GM23338 (cell line): Measurements from ENCODE around the gene PHLDB2. TPM values are rescaled to one million over a fixed set of nuclear protein-coding genes. Genes with fewer than 3 reads are reported as not detected.
A peak's percentile ranks its signal among the peaks of the same experiment; 100 is the strongest.

Source experiments
- ATAC-seq: fragments of 200-7000 bp; cut with Tn5 transposase; 3 replicates; pipeline ENCODE4 v1.9.1; 2020
- DNase-seq: peaks from one replicate; pipeline ENCODE4 v3.0.0-alpha.2; 2015; ENCODE audit warnings: low spot score
- H2AFZ ChIP-seq: fragments of 200-600 bp; sonication (generic); 2 replicates; pipeline ENCODE4 v1.8.0; 2016; ENCODE audit warnings: antibody characterized with exemption, mild to moderate bottlenecking, moderate library complexity
- H3F3A ChIP-seq: fragments of 200-600 bp; sonication (generic); replicated peaks from 2 replicates; pipeline ENCODE4 v1.8.0; 2017; ENCODE audit warnings: antibody characterized with exemption, mixed run types, low read depth
- H3K27ac ChIP-seq: fragments of 200-600 bp; sonication (generic); 2 replicates; pipeline ENCODE4 v1.6.1; 2016; ENCODE audit warnings: low read depth
- H3K27me3 ChIP-seq: fragments of 200-600 bp; sonication (generic); 2 replicates; pipeline ENCODE4 v1.8.0; 2016; ENCODE audit warnings: mild to moderate bottlenecking, mixed run types, moderate library complexity; ENCODE audit not compliant: insufficient read depth
- H3K36me3 ChIP-seq: fragments of 200-600 bp; sonication (generic); 2 replicates; pipeline ENCODE4 v1.8.0; 2016; ENCODE audit warnings: mild to moderate bottlenecking; ENCODE audit not compliant: insufficient read depth
- H3K4me1 ChIP-seq: fragments of 200-600 bp; sonication (generic); 2 replicates; pipeline ENCODE4 v1.8.0; 2016; ENCODE audit warnings: mild to moderate bottlenecking, moderate library complexity; ENCODE audit not compliant: insufficient read depth
- H3K4me2 ChIP-seq: fragments of 200-600 bp; sonication (generic); 2 replicates; pipeline ENCODE4 v1.7.1; 2017; ENCODE audit warnings: mixed run types
- H3K4me3 ChIP-seq: fragments of 200-600 bp; sonication (generic); 2 replicates; pipeline ENCODE4 v1.6.1; 2016; ENCODE audit warnings: mixed run types
- H3K79me2 ChIP-seq: fragments of 200-600 bp; sonication (generic); replicated peaks from 2 replicates; pipeline ENCODE4 v1.8.0; 2017; ENCODE audit warnings: mild to moderate bottlenecking; ENCODE audit not compliant: insufficient read depth
- H3K9me2 ChIP-seq: fragments of 200-600 bp; sonication (generic); 2 replicates; pipeline ENCODE4 v1.8.0; 2017; ENCODE audit not compliant: insufficient read depth
- H4K20me1 ChIP-seq: fragments of 200-600 bp; sonication (generic); replicated peaks from 2 replicates; pipeline ENCODE4 v1.8.0; 2017; ENCODE audit warnings: mild to moderate bottlenecking; ENCODE audit not compliant: insufficient read depth
- H3K27ac Mint-ChIP-seq: 2 replicates; pipeline ENCODE4 v1.8.0; 2020; ENCODE audit warnings: inconsistent platforms, mild to moderate bottlenecking, moderate library complexity, mixed read lengths
- H3K27me3 Mint-ChIP-seq: 3 replicates; pipeline ENCODE4 v1.8.0; 2022; ENCODE audit warnings: low read depth, mild to moderate bottlenecking, moderate library complexity, mixed read lengths, inconsistent platforms; ENCODE audit not compliant: insufficient read depth, poor library complexity
- H3K36me3 Mint-ChIP-seq: 3 replicates; pipeline ENCODE4 v1.8.0; 2021; ENCODE audit warnings: low read depth, mild to moderate bottlenecking, inconsistent platforms, moderate library complexity, mixed read lengths
- H3K4me1 Mint-ChIP-seq: 3 replicates; pipeline ENCODE4 v1.8.0; 2020; ENCODE audit warnings: mild to moderate bottlenecking, inconsistent platforms, mixed read lengths
- H3K4me3 Mint-ChIP-seq: 3 replicates; pipeline ENCODE4 v1.8.0; 2021; ENCODE audit warnings: moderate library complexity, mild to moderate bottlenecking, inconsistent platforms, mixed read lengths
- H3K9me3 Mint-ChIP-seq: 3 replicates; pipeline ENCODE4 v1.8.0; 2020; ENCODE audit warnings: moderate library complexity, mild to moderate bottlenecking, inconsistent platforms, mixed read lengths
- EZH2 ChIP-seq: fragments of 200-600 bp; sonication (generic); IDR thresholded peaks from one replicate; pipeline ENCODE4 v1.8.0; 2017; ENCODE audit warnings: antibody characterized with exemption, mild to moderate bottlenecking, low read depth; ENCODE audit not compliant: unreplicated experiment
- EZH2phosphoT487 ChIP-seq: fragments of 200-600 bp; sonication (generic); IDR thresholded peaks from one replicate; pipeline ENCODE4 v1.8.1; 2018; ENCODE audit warnings: antibody characterized with exemption; ENCODE audit not compliant: unreplicated experiment
- JUNB ChIP-seq: IDR thresholded peaks from one replicate; pipeline ENCODE4 v1.6.1; 2016; ENCODE audit warnings: antibody characterized with exemption; ENCODE audit not compliant: unreplicated experiment
- NANOG ChIP-seq: IDR thresholded peaks from 2 replicates; pipeline ENCODE4 v1.6.1; 2016; ENCODE audit warnings: antibody characterized with exemption, borderline replicate concordance
- POLR2AphosphoS5 ChIP-seq: IDR thresholded peaks from 2 replicates; pipeline ENCODE4 v1.6.1; 2016; ENCODE audit warnings: antibody characterized with exemption, low read depth
- STAT1 ChIP-seq: IDR thresholded peaks from one replicate; pipeline ENCODE4 v1.6.1; 2016; ENCODE audit warnings: antibody characterized with exemption; ENCODE audit not compliant: unreplicated experiment
- polyA plus RNA-seq: library from polyadenylated mRNA; unstranded; fragments of >200 nt; fragmentation: Nextera tagmentation; extraction: Ambion mirVana; gene quantifications from 2 replicates; pipeline ENCODE4 v1.2.1, GENCODE V29; 2016
- total RNA-seq: library from RNA; depleted of rRNA; stranded (reverse); fragments of >200 nt; shearing (Covaris generic); gene quantifications from 2 replicates; pipeline ENCODE4 v1.2.3, GENCODE V29; 2014
- TF ChIP-seq, protein P1 (sequence below), 2 experiments: fragments of 200-600 bp in 1 of 2; sonication (generic) in 1 of 2; conservative IDR thresholded peaks; 2 replicates each; pipeline versions ENCODE4 v1.5.1 to v1.6.1; 2016 to 2017; ENCODE audit warnings: antibody characterized with exemption in 2 of 2, low read depth in 2 of 2, mild to moderate bottlenecking in 2 of 2, moderate library complexity in 1 of 2

The PHLDB2 gene
- total and polyA plus RNA-seq, 2 experiments from 2014 or later = 19.5 to 33.7 TPM

DNA sequence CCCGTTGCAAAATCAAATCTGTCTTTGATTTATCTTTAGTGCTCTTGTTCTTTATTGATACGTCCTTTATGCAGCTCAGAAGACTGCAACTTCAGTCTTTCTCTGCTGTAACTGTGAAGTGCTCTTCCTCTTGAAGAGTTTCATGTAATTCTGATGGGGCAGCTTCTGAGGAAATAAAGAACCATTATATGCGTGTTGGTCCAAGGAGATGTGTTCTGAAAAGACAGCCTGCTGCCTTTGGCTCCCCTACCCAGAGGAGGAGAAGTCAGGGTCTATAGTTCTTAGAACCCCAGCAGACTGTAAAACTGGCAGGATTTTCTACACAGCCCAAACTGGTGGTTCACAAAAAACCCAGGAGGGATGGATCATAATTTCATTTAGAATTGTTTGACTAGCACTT lies 97.4 kb downstream of the PHLDB2 start:
- no peak overlapping the region for H3K4me3 Mint-ChIP-seq
- H3F3A ChIP-seq = no peaks in the 10 kb centered on the region
- H3K4me1 ChIP-seq = peaks cover 37% of the 10 kb centered on the region
- TF ChIP-seq EZH2phosphoT487 = no peak
- H3K36me3 Mint-ChIP-seq = peaks cover 2% of the 10 kb centered on the region; the same call in 2 of the 3 replicates
- peak overlapping the region; percentile 28 for H3K4me2 ChIP-seq
- peaks cover 6% of the 10 kb centered on the region for H3K27me3 Mint-ChIP-seq
- DNase-seq (no peak), ATAC-seq (no peak)
- H3K9me3 Mint-ChIP-seq = no peaks in the 10 kb centered on the region
- H3K27me3 ChIP-seq = peaks cover 15% of the 10 kb centered on the region; the same call in 1 of the 2 replicates
- H3K9me2 ChIP-seq = no peaks in the 10 kb centered on the region; the same call in 1 of the 2 replicates
- no peak overlapping the region for H3K4me3 ChIP-seq
- no peak overlapping the region for H2AFZ ChIP-seq
- no peaks in the 10 kb centered on the region for H3K36me3 ChIP-seq
- H4K20me1 ChIP-seq = no peaks in the 10 kb centered on the region
- no peaks in the 10 kb centered on the region for H3K79me2 ChIP-seq
- H3K4me1 Mint-ChIP-seq = peaks cover 50% of the 10 kb centered on the region
- H3K27ac ChIP-seq = no peak overlapping the region
- no peak overlapping the region for H3K27ac Mint-ChIP-seq

DNA sequence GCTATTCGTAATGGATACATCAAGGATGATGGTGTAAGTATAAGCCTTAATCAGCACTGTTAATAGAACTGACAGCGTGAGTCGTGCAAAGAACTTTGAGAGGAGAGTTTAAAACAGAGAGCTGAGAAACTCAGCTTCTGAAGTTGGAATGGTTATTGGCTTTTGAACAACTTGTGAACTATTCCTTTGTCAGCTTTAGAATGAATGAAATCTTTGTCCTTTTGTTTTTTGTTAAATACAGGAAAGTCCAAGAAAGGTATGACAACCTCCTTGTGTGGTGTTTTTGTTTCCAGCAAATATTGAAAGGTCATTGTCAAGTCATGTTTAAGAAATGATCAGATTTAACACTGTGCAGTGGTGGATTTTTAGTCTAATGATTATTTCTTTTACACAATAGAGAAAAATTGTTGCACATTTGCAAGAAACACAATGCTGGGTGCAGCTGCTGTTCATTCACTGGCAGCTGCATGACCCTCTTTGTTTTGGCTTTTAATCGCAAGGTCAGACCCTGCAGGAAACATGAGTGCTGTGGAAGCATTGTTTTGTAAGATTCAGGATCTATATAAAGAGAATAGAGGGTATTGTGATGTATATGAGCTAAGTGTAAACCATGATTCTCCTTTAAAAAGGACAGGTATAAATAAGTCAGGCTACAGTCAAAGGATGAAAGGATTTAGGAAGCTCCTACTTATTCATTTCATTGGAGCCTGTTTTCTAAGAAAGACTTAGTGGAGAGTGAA lies 98.1 kb downstream of the PHLDB2 start:
- no peaks in the 10 kb centered on the region for H3K79me2 ChIP-seq
- no peaks in the 10 kb centered on the region for H3F3A ChIP-seq
- H2AFZ ChIP-seq = no peak overlapping the region
- DNase-seq = peak; percentile 65
- H3K4me1 ChIP-seq = peaks cover 37% of the 10 kb centered on the region
- no peaks in the 10 kb centered on the region for H3K36me3 ChIP-seq
- peak overlapping the region; percentile 28 for H3K4me2 ChIP-seq
- peaks cover 2% of the 10 kb centered on the region; the same call in 2 of the 3 replicates for H3K36me3 Mint-ChIP-seq
- H3K27ac ChIP-seq = no peak overlapping the region
- TF ChIP-seq POLR2AphosphoS5 = 0 out of 2 replicates have a peak, but pooled peaks have one; percentile 10
- TF ChIP-seq JUNB = no peak
- TF ChIP-seq, protein P1, sequence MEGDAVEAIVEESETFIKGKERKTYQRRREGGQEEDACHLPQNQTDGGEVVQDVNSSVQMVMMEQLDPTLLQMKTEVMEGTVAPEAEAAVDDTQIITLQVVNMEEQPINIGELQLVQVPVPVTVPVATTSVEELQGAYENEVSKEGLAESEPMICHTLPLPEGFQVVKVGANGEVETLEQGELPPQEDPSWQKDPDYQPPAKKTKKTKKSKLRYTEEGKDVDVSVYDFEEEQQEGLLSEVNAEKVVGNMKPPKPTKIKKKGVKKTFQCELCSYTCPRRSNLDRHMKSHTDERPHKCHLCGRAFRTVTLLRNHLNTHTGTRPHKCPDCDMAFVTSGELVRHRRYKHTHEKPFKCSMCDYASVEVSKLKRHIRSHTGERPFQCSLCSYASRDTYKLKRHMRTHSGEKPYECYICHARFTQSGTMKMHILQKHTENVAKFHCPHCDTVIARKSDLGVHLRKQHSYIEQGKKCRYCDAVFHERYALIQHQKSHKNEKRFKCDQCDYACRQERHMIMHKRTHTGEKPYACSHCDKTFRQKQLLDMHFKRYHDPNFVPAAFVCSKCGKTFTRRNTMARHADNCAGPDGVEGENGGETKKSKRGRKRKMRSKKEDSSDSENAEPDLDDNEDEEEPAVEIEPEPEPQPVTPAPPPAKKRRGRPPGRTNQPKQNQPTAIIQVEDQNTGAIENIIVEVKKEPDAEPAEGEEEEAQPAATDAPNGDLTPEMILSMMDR (conservative IDR thresholded peaks at IDR 0.05; ENCODE audit: low read depth in 2 of 2) = no peak
- no peak for TF ChIP-seq STAT1
- TF ChIP-seq EZH2 = no peak
- peak; percentile 93 for TF ChIP-seq NANOG
- peaks cover 54% of the 10 kb centered on the region for H3K4me1 Mint-ChIP-seq
- peaks cover 15% of the 10 kb centered on the region; the same call in 1 of the 2 replicates for H3K27me3 ChIP-seq
- peaks cover 6% of the 10 kb centered on the region for H3K27me3 Mint-ChIP-seq
- H3K9me3 Mint-ChIP-seq = no peaks in the 10 kb centered on the region
- no peaks in the 10 kb centered on the region for H4K20me1 ChIP-seq
- H3K27ac Mint-ChIP-seq = no peak overlapping the region
- peak overlapping the region; percentile 9 for H3K4me3 ChIP-seq
- no peaks in the 10 kb centered on the region; the same call in 1 of the 2 replicates for H3K9me2 ChIP-seq
- peak overlapping the region; percentile 39 for H3K4me3 Mint-ChIP-seq
- peak; percentile 91 for ATAC-seq
